ENCODE measurements around the gene PRR35. TPM values are rescaled to one million over a fixed set of nuclear protein-coding genes. Genes with fewer than 3 reads are reported as not detected.
A peak's percentile ranks its signal among the peaks of the same experiment; 100 is the strongest.

The PRR35 gene
- total RNA-seq, 2 donors from 2014 or later, result 0.42 TPM; not detected in 1

DNA sequence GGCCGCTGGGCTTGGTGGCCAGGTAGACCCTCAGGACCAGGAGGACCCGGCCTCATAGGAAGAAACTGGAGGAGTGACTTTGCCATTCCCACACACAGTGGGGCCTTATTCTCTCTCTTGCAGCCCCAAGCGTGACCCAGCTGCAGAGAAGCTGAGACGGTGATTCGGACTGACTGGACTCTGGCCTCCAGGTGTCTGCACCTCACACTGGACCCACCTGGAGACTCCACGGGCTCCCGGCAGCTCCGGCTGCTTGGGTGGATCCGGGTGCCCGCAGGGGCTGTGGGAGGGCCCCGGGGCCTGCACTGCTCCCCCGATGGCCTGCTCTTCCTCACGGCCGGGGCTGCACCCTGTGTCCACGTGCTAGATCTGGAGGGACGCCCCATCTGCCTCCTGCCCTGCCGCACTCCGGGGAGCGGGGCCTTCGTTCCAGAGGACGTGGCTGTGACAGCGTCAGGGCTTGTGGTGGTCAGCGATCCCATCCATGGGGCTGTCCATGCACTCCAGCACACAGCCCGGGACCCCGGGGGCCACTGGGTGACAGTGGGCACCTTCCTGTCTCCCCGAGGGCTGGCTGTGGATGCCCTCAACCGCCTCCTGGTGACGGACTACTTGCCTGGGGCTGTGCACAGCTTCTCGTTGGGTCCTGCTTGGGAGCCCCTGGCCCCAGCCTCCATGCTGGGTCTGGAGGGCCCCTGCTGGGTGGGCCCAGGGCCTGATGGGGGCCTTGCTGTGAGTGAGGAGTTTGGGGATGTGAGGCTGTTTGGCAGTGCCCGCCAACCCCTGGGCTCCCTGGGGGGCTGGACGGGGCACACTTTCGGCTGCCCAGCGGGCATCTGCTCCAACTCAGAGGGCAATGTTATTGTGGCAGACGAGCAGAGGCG, 7.4 kb downstream of the PRR35 start:
- Histone ChIP-seq H3K36me3 (no peaks in the 10 kb centered on the region), H3K4me3 (peak overlapping the region; percentile 64), H3K27ac (no peak overlapping the region), H3K4me1 (ENCODE audit: control insufficient read depth in 1 of 2, low read depth in 2 of 2) (peaks cover 24 to 43% of the 10 kb centered on the region in 2 donors), H3K27me3 (replicated peaks; ENCODE audit: insufficient read depth) (no peaks in the 10 kb centered on the region), H3K9me3 (no peaks in the 10 kb centered on the region)
- no peak for DNase-seq (ENCODE audit: low spot score)
- TF ChIP-seq, protein P1, sequence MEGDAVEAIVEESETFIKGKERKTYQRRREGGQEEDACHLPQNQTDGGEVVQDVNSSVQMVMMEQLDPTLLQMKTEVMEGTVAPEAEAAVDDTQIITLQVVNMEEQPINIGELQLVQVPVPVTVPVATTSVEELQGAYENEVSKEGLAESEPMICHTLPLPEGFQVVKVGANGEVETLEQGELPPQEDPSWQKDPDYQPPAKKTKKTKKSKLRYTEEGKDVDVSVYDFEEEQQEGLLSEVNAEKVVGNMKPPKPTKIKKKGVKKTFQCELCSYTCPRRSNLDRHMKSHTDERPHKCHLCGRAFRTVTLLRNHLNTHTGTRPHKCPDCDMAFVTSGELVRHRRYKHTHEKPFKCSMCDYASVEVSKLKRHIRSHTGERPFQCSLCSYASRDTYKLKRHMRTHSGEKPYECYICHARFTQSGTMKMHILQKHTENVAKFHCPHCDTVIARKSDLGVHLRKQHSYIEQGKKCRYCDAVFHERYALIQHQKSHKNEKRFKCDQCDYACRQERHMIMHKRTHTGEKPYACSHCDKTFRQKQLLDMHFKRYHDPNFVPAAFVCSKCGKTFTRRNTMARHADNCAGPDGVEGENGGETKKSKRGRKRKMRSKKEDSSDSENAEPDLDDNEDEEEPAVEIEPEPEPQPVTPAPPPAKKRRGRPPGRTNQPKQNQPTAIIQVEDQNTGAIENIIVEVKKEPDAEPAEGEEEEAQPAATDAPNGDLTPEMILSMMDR (IDR thresholded peaks at IDR 0.05), result no peak
- ATAC-seq (ENCODE audit: insufficient number of reproducible peaks, low FRiP score, low read depth), result no peak

DNA sequence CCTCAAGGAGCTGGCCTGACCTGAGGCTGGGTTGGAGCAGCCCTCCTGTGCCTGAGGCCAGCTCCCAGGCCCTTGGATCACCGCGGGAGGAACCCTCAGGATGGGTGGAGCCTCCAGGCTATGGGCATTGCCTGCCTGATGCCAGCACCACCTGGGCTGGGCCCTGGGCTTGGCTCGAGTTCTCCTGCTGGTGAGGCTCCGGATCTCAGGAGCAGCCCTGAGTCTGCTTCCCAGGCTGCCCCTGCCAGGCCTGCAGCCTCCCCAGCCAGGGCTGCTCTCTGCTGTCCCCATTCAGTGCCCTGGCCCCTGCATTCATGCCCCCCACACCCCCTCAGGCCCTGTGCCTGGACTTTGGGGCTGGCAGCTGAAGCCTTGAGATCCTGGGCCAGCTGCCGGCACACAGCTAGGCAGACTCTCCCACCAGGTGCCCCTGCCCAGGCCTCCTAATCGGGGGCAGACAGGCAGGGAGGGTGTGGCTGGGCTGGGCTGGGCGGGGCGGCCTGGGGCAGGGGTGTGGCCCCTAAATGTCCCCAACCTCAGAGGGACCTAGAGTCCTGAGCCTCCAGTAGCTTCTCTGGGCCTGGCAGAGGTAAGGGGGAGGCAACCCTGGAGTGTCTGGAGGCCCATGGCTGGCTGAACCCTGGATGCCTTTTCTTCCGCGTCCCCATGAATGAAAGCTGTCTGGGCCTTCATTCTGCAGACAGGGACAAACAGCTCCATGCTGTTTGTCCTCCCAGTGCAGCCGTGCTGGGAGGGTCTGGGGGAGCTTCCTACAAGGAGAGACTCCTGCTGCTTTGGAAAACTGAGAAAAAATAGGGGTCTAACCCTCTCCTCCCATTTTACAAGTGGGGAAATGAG, 8.4 kb downstream of the PRR35 start:
- Histone ChIP-seq H3K9me3 (no peaks in the 10 kb centered on the region), H3K4me3 (peak overlapping the region; percentile 95), H3K27me3 (replicated peaks; ENCODE audit: insufficient read depth) (no peaks in the 10 kb centered on the region), H3K36me3 (no peaks in the 10 kb centered on the region), H3K27ac (peak overlapping the region; percentile 81 to 84), H3K4me1 (ENCODE audit: control insufficient read depth in 1 of 2, low read depth in 2 of 2) (peaks cover 24 to 43% of the 10 kb centered on the region in 2 donors)
- DNase-seq (ENCODE audit: low spot score), result no peak
- TF ChIP-seq, protein P1 (IDR thresholded peaks at IDR 0.05), result no peak
- no peak for ATAC-seq (ENCODE audit: insufficient number of reproducible peaks, low FRiP score, low read depth)

DNA sequence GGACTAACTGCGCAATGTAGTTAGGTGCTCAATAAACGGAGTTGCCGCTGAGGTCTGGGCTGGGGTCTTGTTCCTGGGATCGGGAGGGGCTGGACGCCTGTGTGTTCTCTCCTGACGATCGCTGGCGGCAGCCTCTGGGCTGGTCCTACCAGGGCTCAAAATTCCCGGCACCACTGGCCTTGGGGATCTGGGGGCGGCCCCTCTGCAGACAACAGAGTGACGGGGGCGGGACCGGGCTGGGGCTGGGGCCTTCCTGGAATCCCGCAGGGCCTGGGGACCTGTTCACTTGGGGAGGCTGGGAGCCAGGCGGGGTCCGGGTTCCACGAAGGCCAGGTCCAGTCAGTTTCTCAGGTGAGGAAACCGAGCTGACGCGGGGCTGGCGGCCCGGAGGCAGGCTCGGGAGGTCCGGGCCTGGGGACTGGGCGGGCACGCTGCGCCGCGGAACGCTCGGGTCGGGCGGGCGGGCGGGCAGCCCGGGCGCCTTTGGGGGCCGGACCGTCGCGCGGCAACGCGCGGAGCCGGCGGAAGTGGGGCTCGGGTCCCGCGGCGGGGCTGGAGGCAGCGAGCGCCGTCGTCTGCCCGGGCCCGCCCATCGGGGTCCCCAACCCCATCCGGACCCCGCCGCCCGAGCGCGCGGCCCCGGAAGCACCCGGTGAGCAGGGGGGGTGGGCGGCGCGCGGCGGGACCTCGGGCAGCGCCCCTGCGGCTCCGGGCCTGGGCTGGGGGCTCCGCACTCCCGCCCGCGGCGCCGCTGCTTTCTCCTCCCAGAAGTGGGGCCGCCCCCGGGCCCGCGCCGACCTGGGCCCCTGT, 9.5 kb downstream of the PRR35 start, which contains the start of gene PIGQ:
Gene PIGQ (plus strand): TSS at position 524 of the 810 bp plus-strand sequence. CDS start 4,107 bp downstream, outside the sequence.
- TF ChIP-seq, protein P1 (IDR thresholded peaks at IDR 0.05), result no peak
- ATAC-seq (ENCODE audit: insufficient number of reproducible peaks, low FRiP score, low read depth) (no peak), DNase-seq (ENCODE audit: low spot score) (peak; percentile 52)
- Histone ChIP-seq H3K27ac (peak within 1 kb of the TSS; percentile 81 to 84), H3K36me3 (no peaks in the 10 kb centered on the region), H3K9me3 (no peaks in the 10 kb centered on the region), H3K4me1 (ENCODE audit: control insufficient read depth in 1 of 2, low read depth in 2 of 2) (peaks cover 24 to 43% of the 10 kb centered on the region in 2 donors), H3K4me3 (peak within 1 kb of the TSS; percentile 95), H3K27me3 (replicated peaks; ENCODE audit: insufficient read depth) (no peaks in the 10 kb centered on the region)

DNA sequence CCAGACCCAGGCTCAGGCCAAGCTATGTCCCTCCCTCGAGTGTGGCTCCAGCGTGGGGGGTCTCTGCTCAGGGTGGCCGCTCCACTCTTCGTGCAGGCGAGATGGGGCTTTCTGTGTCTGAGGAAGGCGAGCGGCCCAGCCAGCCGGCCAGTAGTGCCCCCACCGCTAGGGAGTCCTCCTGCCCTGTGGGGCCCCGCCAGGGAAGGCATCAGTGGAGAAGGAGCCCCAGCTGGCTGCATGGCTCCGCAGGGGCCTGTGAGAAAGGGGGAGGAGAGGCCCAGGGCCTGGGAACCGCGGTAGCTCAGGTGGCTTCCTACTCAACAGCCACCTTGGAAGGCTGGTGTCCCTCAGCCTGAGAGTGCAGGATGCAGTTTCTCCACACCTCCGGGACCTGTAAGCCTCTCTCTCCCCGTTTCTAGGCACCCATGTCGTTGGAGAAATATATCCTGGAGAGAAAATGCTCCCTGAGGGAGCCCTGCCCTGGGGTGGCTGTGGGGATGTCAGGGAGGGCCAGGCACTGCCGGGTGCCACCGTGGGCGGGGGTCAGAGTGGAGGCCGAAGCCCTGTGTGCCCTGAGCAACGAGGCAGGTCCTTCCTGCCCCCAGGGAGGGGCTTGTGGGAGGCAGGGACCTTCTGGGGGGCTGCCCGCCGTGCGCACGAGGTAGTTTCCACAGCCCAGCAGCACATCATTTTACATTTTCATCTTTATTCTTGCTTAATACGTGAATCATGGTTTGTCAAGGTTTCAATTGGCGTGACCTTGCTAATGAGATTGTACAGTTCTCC, 12.9 kb downstream of the PRR35 start:
- no peak overlapping the region for H3K4me3 ChIP-seq
- TF ChIP-seq, protein P1 (IDR thresholded peaks at IDR 0.05), result no peak
- no peaks in the 10 kb centered on the region for H3K27me3 ChIP-seq (replicated peaks; ENCODE audit: insufficient read depth)
- DNase-seq (ENCODE audit: low spot score) (no peak), ATAC-seq (ENCODE audit: insufficient number of reproducible peaks, low FRiP score, low read depth) (no peak)
- H3K36me3 ChIP-seq, result no peaks in the 10 kb centered on the region
- H3K9me3 ChIP-seq, result no peaks in the 10 kb centered on the region
- H3K27ac ChIP-seq, result no peak overlapping the region
- H3K4me1 ChIP-seq (ENCODE audit: control insufficient read depth in 1 of 2, low read depth in 2 of 2), result peaks cover 9 to 21% of the 10 kb centered on the region in 2 donors

Measured in thoracic aorta (tissue), 2 donors.